HCT116 (cell line): ENCODE measurements around the gene BSN. TPM values are rescaled to one million over a fixed set of nuclear protein-coding genes. Genes with fewer than 3 reads are reported as not detected.

Source experiments
- ATAC-seq: fragments of 200-7000 bp; cut with Tn5 transposase; 2 replicates; pipeline ENCODE4 v1.9.1; 2020; ENCODE audit warnings: mild to moderate bottlenecking, moderate library complexity
- BruUV-seq: library from RNA; stranded (reverse); fragments of 400-500 nt; replicated peaks from 2 replicates; lab custom pipeline; 2021; lab: Mats Ljungman, UMichigan
- CTCF ChIA-PET: fragments of 300-600 bp; sonication (Branson Sonifier 250); formaldehyde crosslinking; loops from one replicate; lab custom pipeline; 2021; ENCODE audit warnings: antibody characterized with exemption; lab: Charles Lee
- POLR2A ChIA-PET: fragments of 300-600, 350-600 bp; sonication (Branson Sonifier 250); formaldehyde crosslinking; loops from one replicate; lab custom pipeline; 2021; ENCODE audit warnings: antibody characterized with exemption; lab: Charles Lee
- RAD21 ChIA-PET, 2 experiments: fragments of 300-600 bp; sonication (Branson Sonifier 250); formaldehyde crosslinking; loops; one replicate each; lab custom pipeline; 2023; ENCODE audit warnings: low total read pairs in 2 of 2; ENCODE audit not compliant: uncharacterized antibody in 2 of 2, unreplicated experiment in 2 of 2, low non-redundant PET in 1 of 2; lab: Charles Lee
- DNase-seq: peaks from one replicate; pipeline ENCODE4 v3.0.0-alpha.2; 2010; ENCODE audit warnings: low read depth, low spot score
- H2AFZ ChIP-seq: fragments of 200-600 bp; shearing (Covaris generic), sonication (generic); 2 replicates; pipeline ENCODE4 v1.6.1; 2017; ENCODE audit warnings: low read depth, mixed run types, mixed read lengths, antibody characterized with exemption, low read length; ENCODE audit not compliant: poor library complexity, severe bottlenecking
- H3K27ac ChIP-seq: 2 replicates; pipeline ENCODE4 v1.5.1; 2012; ENCODE audit warnings: low read depth, low read length
- H3K27me3 ChIP-seq: fragments of 200-600 bp; sonication (generic); 2 replicates; pipeline ENCODE4 v1.6.1; 2016; ENCODE audit warnings: mixed run types, low read length, mixed read lengths; ENCODE audit not compliant: insufficient read depth
- H3K36me3 ChIP-seq, 2 experiments: fragments of 200-500 bp in 1 of 2; fragments of 200-600 bp in 1 of 2; sonication (Bioruptor generic) in 1 of 2; sonication (generic) in 1 of 2; 2 replicates each; pipeline versions ENCODE4 v1.5.1 to v1.6.1; 2014 to 2016; ENCODE audit warnings: low read length in 2 of 2, inconsistent platforms in 1 of 2, mixed read lengths in 1 of 2, mixed run types in 1 of 2; ENCODE audit not compliant: insufficient read depth in 2 of 2, control insufficient read depth in 1 of 2
- H3K4me1 ChIP-seq, 2 experiments: fragments of 200-600 bp in 1 of 2; sonication (generic) in 1 of 2; 2 replicates each; pipeline versions ENCODE4 v1.5.1 to v1.6.1; 2012 to 2017; ENCODE audit warnings: low read length in 2 of 2, inconsistent platforms in 1 of 2, mild to moderate bottlenecking in 1 of 2, mixed read lengths in 1 of 2, mixed run types in 1 of 2, moderate library complexity in 1 of 2; ENCODE audit not compliant: insufficient read depth in 2 of 2, control insufficient read depth in 1 of 2
- H3K4me2 ChIP-seq: fragments of 200-600 bp; sonication (generic); 2 replicates; pipeline ENCODE4 v1.6.1; 2017; ENCODE audit warnings: mixed run types, low read length, mixed read lengths
- H3K4me3 ChIP-seq, 2 experiments: fragments of 200-600 bp in 1 of 2; sonication (generic) in 1 of 2; replicated peaks in 1 of 2; 2 replicates each; pipeline ENCODE4 v1.5.1; 2011 to 2016; ENCODE audit warnings: low read length in 2 of 2, control low read depth in 1 of 2, low read depth in 1 of 2, mild to moderate bottlenecking in 1 of 2, mixed read lengths in 1 of 2, mixed run types in 1 of 2
- H3K79me2 ChIP-seq: fragments of 200-600 bp; sonication (generic); 2 replicates; pipeline ENCODE4 v1.6.1; 2017; ENCODE audit warnings: mild to moderate bottlenecking, mixed run types, low read length, moderate library complexity, mixed read lengths; ENCODE audit not compliant: insufficient read depth
- H3K9ac ChIP-seq: fragments of 200-600 bp; sonication (generic); 2 replicates; pipeline ENCODE4 v1.6.1; 2016; ENCODE audit warnings: low read length, mixed read lengths
- H3K9me2 ChIP-seq: fragments of 200-600 bp; sonication (generic), shearing (Covaris generic); 2 replicates; pipeline ENCODE4 v1.6.1; 2017; ENCODE audit warnings: mixed run types, mild to moderate bottlenecking, moderate library complexity; ENCODE audit not compliant: insufficient read depth
- H3K9me3 ChIP-seq, 2 experiments: fragments of 200-500 bp in 1 of 2; fragments of 200-600 bp in 1 of 2; sonication (Bioruptor generic) in 1 of 2; sonication (generic) in 1 of 2; 2 replicates each; pipeline ENCODE4 v1.6.1; 2014 to 2017; ENCODE audit warnings: low read length in 2 of 2, mixed read lengths in 2 of 2, inconsistent platforms in 1 of 2, low read depth in 1 of 2, mild to moderate bottlenecking in 1 of 2, mixed run types in 1 of 2, moderate library complexity in 1 of 2; ENCODE audit not compliant: control insufficient read depth in 1 of 2, insufficient read depth in 1 of 2
- H4K20me1 ChIP-seq: fragments of 200-600 bp; sonication (generic), shearing (Covaris generic); 2 replicates; pipeline ENCODE4 v1.6.1; 2017; ENCODE audit warnings: mixed run types, mild to moderate bottlenecking, moderate library complexity; ENCODE audit not compliant: insufficient read depth
- CBX3 ChIP-seq: IDR thresholded peaks from 2 replicates; pipeline ENCODE4 v1.6.1; 2012; ENCODE audit warnings: low read depth
- EGR1 ChIP-seq: IDR thresholded peaks from 2 replicates; pipeline ENCODE4 v1.6.1; 2012; ENCODE audit warnings: low read depth
- ELF1 ChIP-seq: IDR thresholded peaks from 2 replicates; pipeline ENCODE4 v1.6.1; 2012; ENCODE audit warnings: low read depth, borderline replicate concordance
- FOSL1 ChIP-seq: IDR thresholded peaks from 2 replicates; pipeline ENCODE4 v1.6.1; 2012; ENCODE audit warnings: low read depth
- JUND ChIP-seq: IDR thresholded peaks from 2 replicates; pipeline ENCODE4 v1.6.1; 2012
- POLR2A ChIP-seq: IDR thresholded peaks from 2 replicates; pipeline ENCODE4 v1.7.0; 2011; ENCODE audit warnings: borderline replicate concordance; ENCODE audit not compliant: insufficient read depth, insufficient read length; ENCODE audit errors: extremely low read depth
- RAD21 ChIP-seq: IDR thresholded peaks from 2 replicates; pipeline ENCODE4 v1.6.1; 2012; ENCODE audit warnings: low read depth, mild to moderate bottlenecking
- REST ChIP-seq: IDR thresholded peaks from 2 replicates; pipeline ENCODE4 v1.6.1; 2012; ENCODE audit warnings: low read depth
- SIN3A ChIP-seq: IDR thresholded peaks from 2 replicates; pipeline ENCODE4 v1.6.1; 2012; ENCODE audit warnings: low read depth
- SP1 ChIP-seq: IDR thresholded peaks from 2 replicates; pipeline ENCODE4 v1.6.1; 2012; ENCODE audit warnings: low read depth
- SRF ChIP-seq: IDR thresholded peaks from 2 replicates; pipeline ENCODE4 v1.6.1; 2012; ENCODE audit warnings: low read depth
- TCF7L2 ChIP-seq: IDR thresholded peaks from 2 replicates; pipeline ENCODE4 v1.7.0; 2011; ENCODE audit warnings: borderline replicate concordance, inconsistent platforms; ENCODE audit not compliant: insufficient read depth, insufficient read length; ENCODE audit errors: extremely low read depth
- ZFX ChIP-seq: fragments of 450-650 bp; IDR thresholded peaks from 2 replicates; pipeline ENCODE4 v1.6.1; 2017
- ZNF274 ChIP-seq: fragments of 200-500 bp; sonication (Bioruptor generic); IDR thresholded peaks from 2 replicates; pipeline ENCODE4 v1.6.1; 2014; ENCODE audit warnings: mild to moderate bottlenecking, low read depth, low read length, inconsistent platforms
- intact Hi-C: fragments of 100-400 bp; cut with micrococcal nuclease; formaldehyde crosslinking; loops from 2 replicates; pipeline ENCODE4 v1.10.0; 2022
- total RNA-seq: library from RNA; stranded (reverse); gene quantifications from one replicate; pipeline ENCODE4 v1.2.1, GENCODE V29; 2021; ENCODE audit not compliant: unreplicated experiment
- TF ChIP-seq, protein P1 (sequence below): IDR thresholded peaks from 2 replicates; pipeline ENCODE4 v1.6.1; 2012
- TF ChIP-seq, protein P2 (sequence below): IDR thresholded peaks from 2 replicates; pipeline ENCODE4 v1.6.1; 2012

BSN gene
- total RNA-seq, 1 experiment from 2014 or later: 1.5 TPM

GRCh38 chr3:49642708-49643145 lies 88.5 kb downstream of the BSN start:
- Histone ChIP-seq H3K9ac (no peak overlapping the region), H3K9me3 (no peaks in the 10 kb centered on the region), H3K4me2 (no peak overlapping the region), H3K9me2 (no peaks in the 10 kb centered on the region), H3K27me3 (no peaks in the 10 kb centered on the region), H3K4me1 (peaks cover 13 to 22% of the 10 kb centered on the region in 2 experiments), H2AFZ (no peak overlapping the region), H3K4me3 (no peak overlapping the region), H3K79me2 (no peaks in the 10 kb centered on the region), H3K27ac (no peak overlapping the region), H3K36me3 (no peaks in the 10 kb centered on the region), H4K20me1 (no peaks in the 10 kb centered on the region)
- ATAC-seq (no peak), DNase-seq (no peak)
- POLR2A ChIA-PET: no interaction called here
- BruUV-seq: no TSS peak
- intact Hi-C loops: no loop called here
- CTCF ChIA-PET: no interaction called here
- no peak for TF ChIP-seq ZFX
- TF ChIP-seq RAD21: no peak
- TF ChIP-seq, protein P1, sequence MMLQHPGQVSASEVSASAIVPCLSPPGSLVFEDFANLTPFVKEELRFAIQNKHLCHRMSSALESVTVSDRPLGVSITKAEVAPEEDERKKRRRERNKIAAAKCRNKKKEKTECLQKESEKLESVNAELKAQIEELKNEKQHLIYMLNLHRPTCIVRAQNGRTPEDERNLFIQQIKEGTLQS: no peak
- TF ChIP-seq CBX3: no peak
- no peak for TF ChIP-seq JUND
- no peak for TF ChIP-seq SP1
- TF ChIP-seq SRF: no peak
- RAD21 ChIA-PET: no interaction called here

DNA sequence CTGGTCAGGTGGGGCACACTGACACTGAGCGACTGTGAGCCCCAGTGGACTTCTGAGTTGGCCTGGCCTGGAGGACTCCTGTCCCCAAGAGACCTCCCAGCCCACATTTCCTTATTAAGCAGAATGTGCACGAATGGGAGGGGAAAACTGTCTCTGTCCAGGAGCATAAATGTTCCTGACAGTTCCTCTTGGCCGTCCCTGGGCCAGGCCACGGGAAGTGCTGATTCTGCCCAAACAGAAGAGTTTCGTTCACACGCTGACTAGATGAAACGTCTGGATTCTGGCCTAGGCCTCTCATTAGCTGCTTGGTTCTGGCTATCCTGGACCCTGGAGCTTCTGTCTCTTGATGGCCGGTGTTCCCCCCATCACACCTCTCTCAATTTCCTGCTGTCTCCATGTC lies 90.4 kb downstream of the BSN start:
- no peak overlapping the region for H3K27ac ChIP-seq
- CTCF ChIA-PET: no interaction called here
- POLR2A ChIA-PET: no interaction called here
- no peak for TF ChIP-seq SRF
- no peak for TF ChIP-seq TCF7L2
- no peak for TF ChIP-seq RAD21
- no peak for TF ChIP-seq FOSL1
- no peak for TF ChIP-seq REST
- no peak for TF ChIP-seq ZFX
- TF ChIP-seq ELF1: no peak
- no peak for TF ChIP-seq ZNF274
- TF ChIP-seq CBX3: no peak
- TF ChIP-seq SIN3A: no peak
- no peak for TF ChIP-seq EGR1
- no peak for TF ChIP-seq JUND
- TF ChIP-seq, protein P2, sequence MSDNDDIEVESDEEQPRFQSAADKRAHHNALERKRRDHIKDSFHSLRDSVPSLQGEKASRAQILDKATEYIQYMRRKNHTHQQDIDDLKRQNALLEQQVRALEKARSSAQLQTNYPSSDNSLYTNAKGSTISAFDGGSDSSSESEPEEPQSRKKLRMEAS: no peak
- no peak for TF ChIP-seq POLR2A
- TF ChIP-seq SP1: no peak

More for the DNA sequence above, 90.4 kb downstream of the BSN start:
- no peak overlapping the region for H2AFZ ChIP-seq
- intact Hi-C loops: no loop called here
- H3K79me2 ChIP-seq: no peaks in the 10 kb centered on the region
- RAD21 ChIA-PET: no interaction called here
- no TSS peak for BruUV-seq
- H3K36me3 ChIP-seq: no peaks in the 10 kb centered on the region
- peaks cover 4 to 14% of the 10 kb centered on the region in 2 experiments; a peak in 2 of 4 replicates for H3K4me1 ChIP-seq
- H3K9me2 ChIP-seq: no peaks in the 10 kb centered on the region
- no peaks in the 10 kb centered on the region for H4K20me1 ChIP-seq
- no peaks in the 10 kb centered on the region for H3K9me3 ChIP-seq
- H3K9ac ChIP-seq: no peak overlapping the region
- no peak for ATAC-seq
- H3K27me3 ChIP-seq: no peaks in the 10 kb centered on the region
- no peak for DNase-seq
- no peak overlapping the region for H3K4me2 ChIP-seq
- H3K4me3 ChIP-seq: no peak overlapping the region
